ENCODE results near the gene GDI2. TPM values are rescaled to one million over a fixed set of nuclear protein-coding genes. Genes with fewer than 3 reads are reported as not detected.
"Not testable (repeated sequence)": the region's sequence is repeated elsewhere in the genome, so short reads cannot be mapped to it uniquely, and the experiment has no call there.

GDI2 gene
- total RNA-seq, 2 experiments from 2014 or later: 265 to 292 TPM

DNA sequence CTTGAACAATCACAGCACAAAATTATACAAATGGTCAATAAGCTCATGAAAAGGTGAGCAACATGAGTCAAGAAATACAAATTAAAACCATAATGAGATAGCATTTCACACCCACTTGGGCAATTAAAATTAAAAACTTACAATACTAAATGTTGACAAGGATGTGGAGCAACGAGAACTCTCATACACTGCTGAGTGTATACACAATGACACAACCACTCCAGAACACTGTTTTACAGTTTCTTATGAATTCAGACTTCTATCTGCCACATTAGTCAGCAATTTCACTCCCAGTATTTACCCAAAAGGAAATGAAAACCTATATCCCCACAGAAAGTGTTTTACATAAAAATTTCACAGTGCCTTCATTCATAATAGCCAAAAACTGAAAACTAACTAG lies 31.1 kb downstream of the GDI2 start:
- TF ChIP-seq CTCF (conservative IDR thresholded peaks at IDR 0.05; ENCODE audit: low read length) (no peak), EZH2phosphoT487 (IDR thresholded peaks at IDR 0.05; ENCODE audit: borderline replicate concordance, low read depth, low read length) (no peak)
- Histone ChIP-seq H4K20me1 (ENCODE audit: insufficient read depth, low read length) (no peaks in the 10 kb centered on the region; the same call in none of the 2 replicates), H3K4me3 (ENCODE audit: low read depth, low read length, poor library complexity, severe bottlenecking) (no peak overlapping the region), H3K36me3 (ENCODE audit: insufficient read depth, low read length) (peaks cover 96% of the 10 kb centered on the region), H2AFZ (ENCODE audit: low read length) (no peak overlapping the region), H3K79me2 (ENCODE audit: insufficient read depth, low read depth, low read length) (peaks cover 99% of the 10 kb centered on the region), H3K9me3 (ENCODE audit: low read length) (no peaks in the 10 kb centered on the region), H3K9me2 (ENCODE audit: insufficient read depth, low read length) (no peaks in the 10 kb centered on the region), H3K4me1 (ENCODE audit: insufficient read depth, low read length, poor library complexity, severe bottlenecking) (no peaks in the 10 kb centered on the region), H3K27ac (ENCODE audit: low read depth, low read length, poor library complexity, severe bottlenecking) (no peak overlapping the region), H3K4me2 (ENCODE audit: low read length) (no peak overlapping the region)
- CTCF ChIA-PET (ENCODE audit: unreplicated experiment): no interaction called here
- intact Hi-C loops (cut with micrococcal nuclease; ENCODE audit: unreplicated experiment): no loop called here
- no peak for DNase-seq (ENCODE audit: low spot score)
- no TSS peak for BruUV-seq (replicated peaks)
- POLR2A ChIA-PET: interaction anchor here (0.5 to 2.0 kb wide), 2 partner anchors 10 to 15 kb away, joined by 3 to 5 read pairs; no protein-coding TSS in a partner anchor

DNA sequence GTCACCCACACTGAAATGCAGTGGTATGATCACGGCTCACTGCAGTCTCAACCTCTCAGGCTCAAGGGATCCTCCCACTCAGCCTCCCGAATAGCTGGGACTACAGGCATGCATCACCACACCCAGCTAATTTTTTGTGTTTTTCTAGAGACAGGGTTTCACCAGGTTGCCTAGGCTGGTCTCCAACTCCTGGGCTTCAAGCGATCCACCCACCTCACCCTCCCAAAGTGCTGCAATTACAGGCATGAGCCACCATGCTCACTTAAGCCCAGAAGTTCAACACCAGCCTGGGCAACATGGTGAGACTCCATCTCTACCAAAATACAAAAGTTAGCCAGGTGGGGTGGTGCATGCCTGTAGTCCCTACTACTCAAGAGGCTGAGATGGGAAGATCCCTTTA lies 33.5 kb downstream of the GDI2 start:
- Histone ChIP-seq H3K79me2 (ENCODE audit: insufficient read depth, low read depth, low read length) (peaks cover 100% of the 10 kb centered on the region), H3K9me2 (ENCODE audit: insufficient read depth, low read length) (no peaks in the 10 kb centered on the region), H4K20me1 (ENCODE audit: insufficient read depth, low read length) (peaks cover 9% of the 10 kb centered on the region; the same call in 1 of the 2 replicates), H3K4me3 (ENCODE audit: low read depth, low read length, poor library complexity, severe bottlenecking) (no peak overlapping the region), H2AFZ (ENCODE audit: low read length) (no peak overlapping the region), H3K9me3 (ENCODE audit: low read length) (no peaks in the 10 kb centered on the region), H3K4me2 (ENCODE audit: low read length) (no peak overlapping the region), H3K27ac (ENCODE audit: low read depth, low read length, poor library complexity, severe bottlenecking) (no peak overlapping the region), H3K4me1 (ENCODE audit: insufficient read depth, low read length, poor library complexity, severe bottlenecking) (peaks cover 18% of the 10 kb centered on the region), H3K36me3 (ENCODE audit: insufficient read depth, low read length) (peaks cover 96% of the 10 kb centered on the region)
- TF ChIP-seq EZH2phosphoT487 (IDR thresholded peaks at IDR 0.05; ENCODE audit: borderline replicate concordance, low read depth, low read length): no peak
- no peak for TF ChIP-seq CTCF (conservative IDR thresholded peaks at IDR 0.05; ENCODE audit: low read length)
- POLR2A ChIA-PET: interaction anchor here (0.6 kb wide), 1 partner anchor 126 kb away, joined by 3 read pairs; no protein-coding TSS in a partner anchor
- BruUV-seq (replicated peaks): no TSS peak
- intact Hi-C loops (cut with micrococcal nuclease; ENCODE audit: unreplicated experiment): loop anchor here (5.0 kb wide), 1 partner anchor 108 kb away; the partner anchor contains the start of gene ANKRD16
- DNase-seq (ENCODE audit: low spot score): no peak
- CTCF ChIA-PET (ENCODE audit: unreplicated experiment): no interaction called here

GRCh38 chr10:5777758-5778157 lies 35.5 kb downstream of the GDI2 start:
- H4K20me1 ChIP-seq (ENCODE audit: insufficient read depth, low read length): peaks cover 19% of the 10 kb centered on the region; the same call in 1 of the 2 replicates
- BruUV-seq (replicated peaks); H3K27ac ChIP-seq (ENCODE audit: low read depth, low read length, poor library complexity, severe bottlenecking); CTCF ChIA-PET (ENCODE audit: unreplicated experiment); H3K4me3 ChIP-seq (ENCODE audit: low read depth, low read length, poor library complexity, severe bottlenecking); H2AFZ ChIP-seq (ENCODE audit: low read length); H3K9me3 ChIP-seq (ENCODE audit: low read length); DNase-seq (ENCODE audit: low spot score); H3K9me2 ChIP-seq (ENCODE audit: insufficient read depth, low read length); H3K4me2 ChIP-seq (ENCODE audit: low read length): not testable (repeated sequence)
- peaks cover 18% of the 10 kb centered on the region for H3K4me1 ChIP-seq (ENCODE audit: insufficient read depth, low read length, poor library complexity, severe bottlenecking)
- H3K36me3 ChIP-seq (ENCODE audit: insufficient read depth, low read length): peaks cover 96% of the 10 kb centered on the region
- intact Hi-C loops (cut with micrococcal nuclease; ENCODE audit: unreplicated experiment): loop anchor here (5.0 kb wide), 1 partner anchor 110 kb away; the partner anchor contains the start of gene ANKRD16
- POLR2A ChIA-PET: interaction anchor here (1.4 kb wide), 1 partner anchor 20 kb away, joined by 3 read pairs; no protein-coding TSS in a partner anchor
- H3K79me2 ChIP-seq (ENCODE audit: insufficient read depth, low read depth, low read length): peaks cover 100% of the 10 kb centered on the region

Measured in OCI-LY7 (cell line).